Tibial artery (tissue), 4 donors: ENCODE results near the gene EVI5.
"Not testable (repeated sequence)": the region's sequence is repeated elsewhere in the genome, so short reads cannot be mapped to it uniquely, and the experiment has no call there.

Experiments
- DNase-seq, 2 donors: peaks; one replicate each; pipeline ENCODE4 v3.0.0-alpha.2; 2019
- H3K27ac ChIP-seq, 2 donors: fragments of 200-600 bp; sonication (generic) in 1 of 2; 1 replicate in 1 of 2; 2 replicates in 1 of 2; pipeline ENCODE4 v1.5.1; 2018 to 2019; ENCODE audit warnings: mild to moderate bottlenecking in 1 of 2
- H3K27me3 ChIP-seq, 2 donors: fragments of 200-600 bp; sonication (generic) in 1 of 2; one replicate each; pipeline versions ENCODE4 v1.5.1 to v1.6.0; 2016 to 2019
- H3K36me3 ChIP-seq, 3 donors: fragments of 200-600 bp; sonication (generic) in 2 of 3; one replicate each; pipeline ENCODE4 v1.5.1; 2016 to 2019; ENCODE audit warnings: mild to moderate bottlenecking in 2 of 3
- H3K4me1 ChIP-seq, 4 donors: fragments of 200-600 bp; sonication (generic) in 2 of 4; 1 replicate in 3 of 4; 2 replicates in 1 of 4; pipeline ENCODE4 v1.5.1; 2016 to 2019
- H3K4me3 ChIP-seq, 2 donors: fragments of 200-600 bp; sonication (generic) in 1 of 2; 1 replicate in 1 of 2; 2 replicates in 1 of 2; pipeline ENCODE4 v1.5.1; 2018 to 2019; ENCODE audit warnings: mild to moderate bottlenecking in 2 of 2
- H3K9me3 ChIP-seq, 3 donors: fragments of 200-600 bp; sonication (generic) in 1 of 3; one replicate each; pipeline ENCODE4 v1.5.1; 2016 to 2019
- CTCF ChIP-seq, 2 experiments: fragments of 200-600 bp in 1 of 2; fragments of 450-650 bp in 1 of 2; IDR thresholded peaks; one replicate each; pipeline ENCODE4 v1.5.1; 2017 to 2019; ENCODE audit warnings: antibody characterized with exemption in 2 of 2, mild to moderate bottlenecking in 1 of 2, moderate library complexity in 1 of 2
- intact Hi-C: fragments of 100-400 bp; cut with DNase I; formaldehyde crosslinking; loops from one replicate; pipeline ENCODE4 v1.15.0; 2023; ENCODE audit warnings: low total_unique reads

EVI5 gene

GRCh38 chr1:92619466-92620189, 165.3 kb downstream of the EVI5 start:
- peaks cover 0 to 27% (median 20%) of the 10 kb centered on the region in 3 donors for H3K36me3 ChIP-seq
- intact Hi-C loops = no loop called here
- no peak for TF ChIP-seq CTCF (IDR thresholded peaks at IDR 0.05)

GRCh38 chr1:92601044-92601443, 183.9 kb downstream of the EVI5 start:
- no peak overlapping the region for H3K27ac ChIP-seq
- H3K36me3 ChIP-seq = peaks cover 0 to 15% (median 0%) of the 10 kb centered on the region in 3 donors
- no peaks in the 10 kb centered on the region for H3K4me1 ChIP-seq
- H3K27me3 ChIP-seq = no peaks in the 10 kb centered on the region
- intact Hi-C loops = no loop called here
- no peaks in the 10 kb centered on the region for H3K9me3 ChIP-seq
- TF ChIP-seq CTCF (IDR thresholded peaks at IDR 0.05) = no peak
- H3K4me3 ChIP-seq = no peak overlapping the region
- DNase-seq = no peak

More at GRCh38 chr1:92619466-92620189, 165.3 kb downstream of the EVI5 start:
- DNase-seq = no peak
- Histone ChIP-seq H3K27me3 (no peaks in the 10 kb centered on the region), H3K9me3 (no peaks in the 10 kb centered on the region), H3K4me1 (no peaks in the 10 kb centered on the region), H3K4me3 (no peak overlapping the region), H3K27ac (no peak overlapping the region)

GRCh38 chr1:92599184-92599583, 185.7 kb downstream of the EVI5 start:
- no peak for DNase-seq
- Histone ChIP-seq H3K9me3 (no peaks in the 10 kb centered on the region), H3K4me1 (no peaks in the 10 kb centered on the region), H3K4me3 (no peak overlapping the region), H3K27me3 (no peaks in the 10 kb centered on the region), H3K36me3 (peaks cover 0 to 7% (median 0%) of the 10 kb centered on the region in 3 donors), H3K27ac (no peak overlapping the region)
- TF ChIP-seq CTCF (IDR thresholded peaks at IDR 0.05) = peak in 1 of 2 experiments; percentile 8
- intact Hi-C loops = no loop called here

GRCh38 chr1:92589361-92589760, 195.5 kb downstream of the EVI5 start:
- H3K9me3 ChIP-seq, H3K27me3 ChIP-seq, DNase-seq, H3K4me1 ChIP-seq, H3K4me3 ChIP-seq, H3K27ac ChIP-seq, intact Hi-C loops: not testable (repeated sequence)
- H3K36me3 ChIP-seq = peaks cover 0 to 12% (median 9%) of the 10 kb centered on the region in 3 donors

GRCh38 chr1:92587445-92587844, 197.5 kb downstream of the EVI5 start:
- H3K9me3 ChIP-seq = no peaks in the 10 kb centered on the region
- no peaks in the 10 kb centered on the region for H3K27me3 ChIP-seq
- intact Hi-C loops = no loop called here
- no peak overlapping the region for H3K27ac ChIP-seq
- no peak for DNase-seq
- no peaks in the 10 kb centered on the region for H3K4me1 ChIP-seq
- TF ChIP-seq CTCF (IDR thresholded peaks at IDR 0.05) = no peak
- no peak overlapping the region for H3K4me3 ChIP-seq
- H3K36me3 ChIP-seq = peaks cover 0 to 16% (median 9%) of the 10 kb centered on the region in 3 donors

GRCh38 chr1:92585831-92586230, 199.1 kb downstream of the EVI5 start:
- Histone ChIP-seq H3K27ac (no peak overlapping the region), H3K36me3 (peaks cover 0 to 16% (median 9%) of the 10 kb centered on the region in 3 donors), H3K4me1 (no peaks in the 10 kb centered on the region), H3K9me3 (no peaks in the 10 kb centered on the region), H3K4me3 (no peak overlapping the region), H3K27me3 (no peaks in the 10 kb centered on the region)
- no peak for TF ChIP-seq CTCF (IDR thresholded peaks at IDR 0.05)
- DNase-seq = no peak
- intact Hi-C loops = no loop called here

- H3K27ac ChIP-seq, H3K9me3 ChIP-seq, H3K4me3 ChIP-seq, DNase-seq, H3K4me1 ChIP-seq, H3K27me3 ChIP-seq, intact Hi-C loops: not testable (repeated sequence)
- H3K36me3 ChIP-seq = peaks cover 0 to 15% (median 7%) of the 10 kb centered on the region in 3 donors
These were observed 200.1 kb downstream of the EVI5 start for GRCh38 chr1:92584810-92585209.
